ENCODE data around the gene PRKCH. TPM values are rescaled to one million over a fixed set of nuclear protein-coding genes. Genes with fewer than 3 reads are reported as not detected.

Gene PRKCH
- total RNA-seq, 4 donors from 2014 or later: 49.5 to 147 (median 59.2) TPM

GRCh38 chr14:61344437-61345150 is 23.2 kb downstream of the PRKCH start:
- Histone ChIP-seq H3K27ac (peak overlapping the region; percentile 55), H3K27me3 (no peaks in the 10 kb centered on the region), H3K4me1 (peaks cover 78% of the 10 kb centered on the region), H3K9me3 (no peaks in the 10 kb centered on the region), H3K36me3 (no peaks in the 10 kb centered on the region), H3K4me3 (no peak overlapping the region)
- TF ChIP-seq, protein P1, sequence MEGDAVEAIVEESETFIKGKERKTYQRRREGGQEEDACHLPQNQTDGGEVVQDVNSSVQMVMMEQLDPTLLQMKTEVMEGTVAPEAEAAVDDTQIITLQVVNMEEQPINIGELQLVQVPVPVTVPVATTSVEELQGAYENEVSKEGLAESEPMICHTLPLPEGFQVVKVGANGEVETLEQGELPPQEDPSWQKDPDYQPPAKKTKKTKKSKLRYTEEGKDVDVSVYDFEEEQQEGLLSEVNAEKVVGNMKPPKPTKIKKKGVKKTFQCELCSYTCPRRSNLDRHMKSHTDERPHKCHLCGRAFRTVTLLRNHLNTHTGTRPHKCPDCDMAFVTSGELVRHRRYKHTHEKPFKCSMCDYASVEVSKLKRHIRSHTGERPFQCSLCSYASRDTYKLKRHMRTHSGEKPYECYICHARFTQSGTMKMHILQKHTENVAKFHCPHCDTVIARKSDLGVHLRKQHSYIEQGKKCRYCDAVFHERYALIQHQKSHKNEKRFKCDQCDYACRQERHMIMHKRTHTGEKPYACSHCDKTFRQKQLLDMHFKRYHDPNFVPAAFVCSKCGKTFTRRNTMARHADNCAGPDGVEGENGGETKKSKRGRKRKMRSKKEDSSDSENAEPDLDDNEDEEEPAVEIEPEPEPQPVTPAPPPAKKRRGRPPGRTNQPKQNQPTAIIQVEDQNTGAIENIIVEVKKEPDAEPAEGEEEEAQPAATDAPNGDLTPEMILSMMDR (IDR thresholded peaks at IDR 0.05): no peak
- TF ChIP-seq EP300 (IDR thresholded peaks at IDR 0.05) (no peak), POLR2A (IDR thresholded peaks at IDR 0.05) (no peak), POLR2AphosphoS5 (IDR thresholded peaks at IDR 0.05) (no peak)
- WGBS: 76% methylated on average over 7 of the region's 7 CpGs
- no peak for DNase-seq (ENCODE audit: low spot score in 2 of 2)

- no peak overlapping the region for H3K27ac ChIP-seq
- no peaks in the 10 kb centered on the region for H3K9me3 ChIP-seq
- no peak overlapping the region for H3K4me3 ChIP-seq
- 84% methylated on average over 2 of the region's 2 CpGs for WGBS
- peaks cover 78% of the 10 kb centered on the region for H3K4me1 ChIP-seq
- H3K27me3 ChIP-seq: no peaks in the 10 kb centered on the region
- no peak for DNase-seq (ENCODE audit: low spot score in 2 of 2)
- TF ChIP-seq, protein P1 (IDR thresholded peaks at IDR 0.05): no peak
- no peak for TF ChIP-seq POLR2AphosphoS5 (IDR thresholded peaks at IDR 0.05)
- no peak for TF ChIP-seq POLR2A (IDR thresholded peaks at IDR 0.05)
- no peak for TF ChIP-seq EP300 (IDR thresholded peaks at IDR 0.05)
- H3K36me3 ChIP-seq: no peaks in the 10 kb centered on the region
Measured at GRCh38 chr14:61345151-61345482, 23.7 kb downstream of the PRKCH start.

- no peak for DNase-seq (ENCODE audit: low spot score in 2 of 2)
- H3K4me3 ChIP-seq: no peak overlapping the region
- no peak for TF ChIP-seq POLR2AphosphoS5 (IDR thresholded peaks at IDR 0.05)
- TF ChIP-seq EP300 (IDR thresholded peaks at IDR 0.05): no peak
- TF ChIP-seq POLR2A (IDR thresholded peaks at IDR 0.05): no peak
- TF ChIP-seq, protein P1 (IDR thresholded peaks at IDR 0.05): no peak
- H3K27ac ChIP-seq: no peak overlapping the region
- no peaks in the 10 kb centered on the region for H3K36me3 ChIP-seq
- H3K27me3 ChIP-seq: no peaks in the 10 kb centered on the region
- H3K4me1 ChIP-seq: peaks cover 70% of the 10 kb centered on the region
- no peaks in the 10 kb centered on the region for H3K9me3 ChIP-seq
- WGBS: 60% methylated on average over 2 of the region's 2 CpGs
Measured at GRCh38 chr14:61346221-61346620, 24.8 kb downstream of the PRKCH start.

DNA sequence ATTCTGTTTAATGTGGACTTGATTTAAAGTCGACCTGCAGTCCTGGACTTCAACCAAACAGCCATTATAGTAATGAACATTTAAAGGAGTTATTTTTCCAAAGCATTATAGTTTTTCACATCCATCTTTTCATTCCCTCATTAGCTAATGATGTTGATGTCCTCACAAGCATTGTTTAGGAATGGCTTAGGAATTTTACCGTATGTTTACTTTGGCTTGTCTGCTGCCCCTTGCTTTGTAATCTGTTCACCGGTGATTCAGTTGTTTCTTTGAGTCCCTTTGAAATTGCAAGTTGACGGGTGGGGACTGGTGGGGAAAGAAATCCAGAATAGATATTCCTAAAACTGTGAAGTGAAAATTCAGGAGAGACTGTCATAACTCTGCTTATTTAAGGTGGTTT is 25.4 kb downstream of the PRKCH start:
- 64% methylated on average over 4 of the region's 4 CpGs for WGBS
- no peak for TF ChIP-seq POLR2AphosphoS5 (IDR thresholded peaks at IDR 0.05)
- TF ChIP-seq POLR2A (IDR thresholded peaks at IDR 0.05): no peak
- TF ChIP-seq, protein P1 (IDR thresholded peaks at IDR 0.05): no peak
- no peak for TF ChIP-seq EP300 (IDR thresholded peaks at IDR 0.05)
- no peaks in the 10 kb centered on the region for H3K27me3 ChIP-seq
- peak overlapping the region; percentile 11 for H3K27ac ChIP-seq
- H3K4me3 ChIP-seq: no peak overlapping the region
- no peak for DNase-seq (ENCODE audit: low spot score in 2 of 2)
- H3K36me3 ChIP-seq: no peaks in the 10 kb centered on the region
- peaks cover 65% of the 10 kb centered on the region for H3K4me1 ChIP-seq
- no peaks in the 10 kb centered on the region for H3K9me3 ChIP-seq

DNA sequence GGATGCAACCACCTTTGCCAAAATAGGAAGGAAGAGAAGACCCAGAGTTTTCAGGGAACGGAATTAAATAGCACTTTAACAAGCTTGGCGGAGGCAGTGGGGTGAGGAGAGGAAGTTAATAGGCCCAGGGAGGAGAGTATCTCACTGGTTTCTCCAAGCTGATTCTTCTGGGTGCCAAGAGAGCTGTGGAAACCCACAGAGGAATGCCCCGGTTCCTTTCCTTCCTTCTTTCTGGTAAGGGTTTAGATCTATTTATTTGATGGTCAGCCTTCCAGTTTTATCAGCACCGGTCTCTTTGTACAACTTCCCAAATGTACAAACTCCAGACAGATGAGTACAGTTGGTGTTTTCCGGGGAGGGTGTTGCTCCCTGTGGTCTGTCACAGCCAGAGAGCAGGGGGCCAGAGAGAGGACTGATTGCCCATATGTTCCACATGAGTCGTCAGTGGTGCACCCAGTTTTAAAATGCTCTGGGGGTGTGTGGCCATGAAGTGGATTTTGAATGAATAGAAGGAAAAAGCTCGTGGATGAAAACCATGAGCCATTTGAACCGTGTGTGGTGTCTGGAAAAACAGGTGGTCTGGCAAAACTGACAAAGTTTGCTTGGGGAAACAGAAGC is 26.6 kb downstream of the PRKCH start:
- Histone ChIP-seq H3K4me3 (no peak overlapping the region), H3K27ac (no peak overlapping the region), H3K4me1 (peaks cover 56% of the 10 kb centered on the region), H3K9me3 (no peaks in the 10 kb centered on the region), H3K36me3 (no peaks in the 10 kb centered on the region), H3K27me3 (no peaks in the 10 kb centered on the region)
- DNase-seq (ENCODE audit: low spot score in 2 of 2): no peak
- 70% methylated on average over 8 of the region's 8 CpGs for WGBS
- TF ChIP-seq EP300 (IDR thresholded peaks at IDR 0.05): no peak
- TF ChIP-seq, protein P1 (IDR thresholded peaks at IDR 0.05): no peak
- no peak for TF ChIP-seq POLR2AphosphoS5 (IDR thresholded peaks at IDR 0.05)
- TF ChIP-seq POLR2A (IDR thresholded peaks at IDR 0.05): no peak
